Measurements from ENCODE around the gene RHBDF1.
"Not testable (repeated sequence)": the region's sequence is repeated elsewhere in the genome, so short reads cannot be mapped to it uniquely, and the experiment has no call there.

The RHBDF1 gene

DNA sequence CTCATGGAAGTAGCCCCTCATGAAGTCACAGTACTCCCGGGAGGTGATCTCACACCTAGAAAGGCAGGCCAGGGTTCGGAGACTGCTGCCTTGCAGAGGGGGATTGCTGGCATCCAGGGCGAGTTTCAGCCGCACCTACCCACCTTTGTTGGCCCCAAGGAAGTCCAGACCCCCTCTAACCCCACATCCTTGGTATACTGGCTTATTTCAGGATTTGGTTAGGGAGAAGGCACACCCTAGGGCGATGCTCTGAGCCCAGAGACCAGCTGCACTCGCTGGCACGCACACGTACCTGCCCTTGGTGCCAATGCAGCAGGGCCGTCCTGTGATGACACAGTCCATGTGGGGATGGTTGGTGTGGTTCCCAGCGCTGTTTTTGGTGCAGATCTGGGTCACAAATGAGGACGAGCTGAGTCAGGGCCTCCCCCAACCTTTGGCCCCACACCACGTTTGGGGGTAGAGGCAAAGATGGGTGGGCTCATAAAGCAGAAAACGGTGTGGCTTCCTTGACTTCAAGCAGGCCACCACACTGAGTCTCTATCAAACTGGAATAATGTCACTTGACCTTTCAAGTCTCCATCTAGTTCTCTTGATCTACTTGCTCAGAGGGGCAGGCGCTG is 12.9 kb downstream of the RHBDF1 start:
- DNase-seq (ENCODE audit: low spot score): no peak

GRCh38 chr16:58491-59439 is 13.7 kb downstream of the RHBDF1 start:
- no peak for DNase-seq (ENCODE audit: low spot score)

DNA sequence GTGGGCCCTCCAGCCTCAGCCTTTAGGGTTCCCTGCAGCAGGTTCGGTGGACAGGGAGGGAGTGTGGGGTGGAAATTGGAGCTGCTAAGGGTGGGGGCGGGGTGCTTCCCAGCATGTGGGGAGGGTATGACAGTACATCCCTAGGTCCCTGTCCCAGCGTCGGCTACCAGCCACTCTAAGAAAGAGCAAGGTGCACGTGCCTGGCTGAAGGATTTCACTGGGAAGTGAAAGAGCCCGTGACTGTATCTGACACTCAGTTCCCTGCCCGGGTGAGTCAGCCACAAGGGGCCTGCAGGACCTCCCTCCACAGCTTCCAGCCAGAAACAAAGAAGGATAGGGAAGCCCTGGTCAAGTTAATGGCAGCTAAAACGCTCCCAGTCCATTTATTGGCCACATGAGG is 14.7 kb downstream of the RHBDF1 start:
- DNase-seq (ENCODE audit: low spot score): peak; percentile 3

- DNase-seq (ENCODE audit: low spot score): peak; percentile 1
Measured at GRCh38 chr16:56231-56927, 16.1 kb downstream of the RHBDF1 start.

DNA sequence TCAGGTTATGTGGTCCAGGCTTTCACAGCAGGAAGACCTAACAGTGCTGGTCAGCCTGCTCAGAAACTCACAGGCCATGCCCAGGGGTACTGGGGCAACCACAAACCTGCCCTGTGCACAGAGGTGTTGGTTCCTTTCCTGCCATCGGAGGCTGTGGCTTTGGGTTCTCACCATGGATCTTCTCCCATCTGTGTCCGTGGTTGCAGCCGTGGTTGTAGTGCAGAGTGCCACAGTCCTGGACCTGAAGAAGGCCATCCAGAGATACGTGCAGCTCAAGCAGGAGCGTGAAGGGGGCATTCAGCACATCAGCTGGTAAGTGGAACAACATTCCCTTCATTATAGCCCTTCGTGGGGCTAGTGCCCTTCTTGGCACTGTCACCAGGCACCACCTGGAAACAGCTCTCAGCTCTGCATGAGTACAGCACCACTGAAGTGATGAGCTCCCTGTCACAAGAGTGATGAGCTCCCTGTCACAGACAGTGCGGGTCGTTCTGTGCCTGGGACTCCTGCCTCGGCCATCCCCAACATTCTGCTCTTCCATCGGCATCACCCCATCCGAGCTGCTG is 16.8 kb downstream of the RHBDF1 start:
- DNase-seq (ENCODE audit: low spot score): no peak

DNA sequence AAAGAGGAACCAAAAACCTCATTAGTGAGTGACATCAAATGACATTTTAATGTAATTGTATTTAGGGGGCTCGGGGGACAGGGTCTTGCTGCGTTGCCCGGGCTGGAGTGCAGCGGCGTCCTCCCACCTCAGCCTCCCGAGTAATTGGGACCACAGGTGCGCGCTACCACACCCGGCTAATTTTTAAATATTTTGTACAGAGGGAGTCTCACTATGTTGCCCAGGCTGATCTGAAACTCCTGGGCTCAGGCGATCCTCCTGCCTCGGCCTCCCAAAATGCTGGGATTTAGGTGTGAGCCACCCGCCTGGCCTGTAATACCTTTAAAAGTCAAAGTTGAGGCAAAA is 18.2 kb downstream of the RHBDF1 start:
- no peak for DNase-seq (ENCODE audit: low spot score)

GRCh38 chr16:53346-54236 is 18.8 kb downstream of the RHBDF1 start, which contains the start of the genes POLR3K and SNRNP25:
Gene POLR3K (minus strand): TSS chr16:53608. CDS start chr16:53586, 22 bp downstream.
Gene SNRNP25 (plus strand): TSS chr16:53828. CDS start chr16:54017, 189 bp downstream.
- DNase-seq (ENCODE audit: low spot score): peak; percentile 98

GRCh38 chr16:50769-51591 is 21.5 kb downstream of the RHBDF1 start:
- DNase-seq (ENCODE audit: low spot score): peak; percentile 3

DNA sequence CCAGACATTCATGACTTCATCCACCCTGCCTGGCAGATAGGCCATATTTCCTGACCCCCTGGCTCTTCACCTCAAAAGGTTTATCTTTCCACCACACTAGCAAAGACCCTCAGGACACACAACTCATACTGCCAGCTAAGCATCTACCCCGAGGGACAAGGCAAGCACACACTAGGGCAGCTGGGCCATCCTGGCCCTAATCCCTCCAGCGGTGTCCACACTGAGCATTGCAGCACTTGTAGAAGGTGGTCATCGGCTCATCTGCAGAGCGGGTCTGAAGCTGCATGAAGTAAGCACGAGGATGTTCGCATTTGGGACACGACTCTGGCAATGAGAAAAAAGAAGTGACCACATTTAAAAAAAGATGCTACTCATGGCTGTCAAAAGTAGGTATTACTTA is 25.2 kb downstream of the RHBDF1 start:
- DNase-seq (ENCODE audit: low spot score): no peak

GRCh38 chr16:46510-46909 is 25.9 kb downstream of the RHBDF1 start:
- DNase-seq (ENCODE audit: low spot score): not testable (repeated sequence)

GRCh38 chr16:45454-45853 is 27.0 kb downstream of the RHBDF1 start:
- DNase-seq (ENCODE audit: low spot score): peak; percentile 32

DNA sequence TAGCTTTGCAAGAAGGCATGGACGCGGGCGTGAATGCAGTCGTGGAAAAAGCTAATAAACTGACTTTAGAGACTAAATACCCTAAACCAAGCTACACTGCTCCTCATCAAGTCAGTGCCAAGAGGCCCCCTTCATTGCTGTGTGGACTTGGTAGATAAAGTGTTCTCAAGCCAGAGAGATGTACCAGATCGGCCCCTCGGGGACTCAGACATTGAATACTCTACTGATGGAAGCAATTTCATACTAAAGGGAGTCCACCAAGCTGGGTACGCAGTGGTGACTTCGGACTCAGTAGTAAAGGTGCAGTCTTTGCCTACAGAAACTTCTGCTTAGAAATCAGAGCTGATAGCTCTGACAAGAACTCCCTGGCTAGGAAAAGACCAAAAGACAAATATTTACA is 27.8 kb downstream of the RHBDF1 start:
- DNase-seq (ENCODE audit: low spot score): peak; percentile 1

DNA sequence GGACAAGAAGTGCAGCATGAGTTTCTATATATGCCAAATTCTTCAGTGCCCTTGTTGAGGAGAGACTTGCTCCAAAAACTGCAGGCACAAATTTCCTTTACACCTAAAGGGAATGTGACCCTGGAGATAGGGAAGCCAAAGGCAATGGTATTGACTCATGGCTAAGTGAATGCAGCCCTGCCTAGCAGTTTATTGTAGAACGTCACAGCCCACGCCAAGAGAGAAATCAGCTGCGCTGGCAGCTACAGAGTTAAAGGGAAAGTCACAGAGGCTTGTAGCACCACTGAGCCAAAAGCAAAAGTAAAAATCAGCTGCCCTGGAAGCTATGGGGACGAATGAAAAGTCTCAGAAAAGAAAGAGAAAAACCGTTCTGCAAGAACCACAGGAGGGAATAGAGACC is 29.1 kb downstream of the RHBDF1 start:
- DNase-seq (ENCODE audit: low spot score): no peak

DNA sequence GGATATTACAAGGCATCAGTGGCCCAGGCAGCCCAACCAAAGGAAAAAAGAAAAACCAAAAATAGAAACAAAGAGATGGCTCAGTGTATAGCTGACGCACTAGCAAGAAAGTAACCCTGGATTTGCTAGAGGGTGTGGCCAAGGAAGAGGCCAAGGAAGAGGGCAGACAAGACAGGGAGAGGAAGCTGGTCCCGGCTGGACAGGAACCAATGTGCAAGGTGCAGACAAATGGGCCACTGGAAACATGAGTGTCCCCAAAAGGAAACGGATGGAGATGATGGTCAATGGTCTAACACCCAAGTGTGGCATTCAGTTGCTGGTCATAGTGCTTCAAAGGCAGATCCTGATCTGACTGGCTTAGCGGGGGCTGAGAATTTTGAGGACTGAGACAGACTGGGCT is 29.7 kb downstream of the RHBDF1 start:
- peak; percentile 3 for DNase-seq (ENCODE audit: low spot score)

DNA sequence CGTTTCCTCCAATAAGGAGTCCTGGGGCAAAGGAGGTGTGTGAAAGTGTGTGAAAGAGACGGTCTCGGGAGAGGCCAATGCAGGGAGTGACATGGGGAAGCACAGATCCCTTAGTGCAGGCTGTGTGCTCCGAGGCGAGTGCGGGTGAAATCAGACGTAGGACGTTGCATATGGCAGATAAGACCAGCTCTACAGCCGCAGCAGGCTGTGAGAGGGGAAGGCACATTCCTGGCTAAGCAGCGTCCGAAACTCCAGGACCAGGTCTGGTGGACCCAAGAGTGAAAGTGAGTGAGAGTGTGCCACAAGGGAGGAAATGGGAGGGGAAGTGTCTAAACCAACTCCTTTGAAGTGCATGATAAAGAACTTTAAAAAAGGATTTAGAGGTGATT is 30.4 kb downstream of the RHBDF1 start:
- no peak for DNase-seq (ENCODE audit: low spot score)

GRCh38 chr16:41439-42068 is 30.9 kb downstream of the RHBDF1 start:
- no peak for DNase-seq (ENCODE audit: low spot score)

GRCh38 chr16:38941-39892 is 33.2 kb downstream of the RHBDF1 start:
- no peak for DNase-seq (ENCODE audit: low spot score)

DNA sequence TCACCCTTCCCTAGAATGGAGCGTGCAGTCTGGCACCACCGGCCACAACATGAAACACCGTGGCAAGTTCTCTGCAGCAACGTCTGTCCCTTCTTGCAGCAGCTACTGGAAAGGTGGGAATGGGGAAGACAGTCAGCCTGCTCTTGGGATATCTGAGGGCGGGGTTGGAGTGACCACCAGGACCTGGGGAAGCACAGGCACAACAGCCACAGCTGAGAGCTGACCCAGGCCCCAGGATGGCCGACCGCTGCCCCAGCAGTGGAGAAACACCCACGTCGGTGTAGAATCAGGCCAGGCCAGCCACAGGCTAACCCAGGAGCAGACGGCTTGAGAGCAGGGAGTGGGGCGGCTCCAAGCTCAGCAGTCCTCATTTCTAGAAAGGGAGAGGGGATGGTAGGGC is 34.2 kb downstream of the RHBDF1 start:
- not testable (repeated sequence) for DNase-seq (ENCODE audit: low spot score)

DNA sequence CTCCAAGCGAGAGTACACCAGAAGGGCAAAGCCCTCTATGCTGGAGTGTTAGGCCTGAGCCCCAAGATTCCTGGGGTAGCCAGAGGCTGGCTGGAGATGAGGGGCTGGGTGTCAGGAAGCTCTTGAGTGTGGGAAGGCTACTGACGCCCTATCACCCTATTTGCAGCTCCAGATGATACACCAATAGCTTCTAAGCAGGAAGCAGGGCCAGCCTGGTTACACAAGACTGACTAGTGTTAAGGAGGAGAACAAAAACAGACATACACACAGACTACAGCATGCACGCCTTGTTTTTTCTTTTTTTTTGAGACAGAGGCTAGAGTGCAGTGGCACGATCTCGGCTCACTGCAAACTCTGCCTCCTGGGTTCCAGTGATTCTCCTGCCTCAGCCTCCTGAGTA is 34.9 kb downstream of the RHBDF1 start:
- DNase-seq (ENCODE audit: low spot score): no peak

All from HuH-7.5 (cell line).